Mucosa of rectum (tissue), 2 donors: ENCODE results near the gene ZSCAN29.

Experiments used
- H3K27ac ChIP-seq, 2 donors: one replicate each; pipeline ENCODE4 v1.7.0; 2013; ENCODE audit warnings: inconsistent platforms in 2 of 2, low read depth in 2 of 2, low read length in 2 of 2
- H3K27me3 ChIP-seq, 2 donors: one replicate each; pipeline ENCODE4 v1.7.0; 2013; ENCODE audit warnings: low read length in 2 of 2; ENCODE audit not compliant: control insufficient read depth in 2 of 2, insufficient read depth in 2 of 2
- H3K36me3 ChIP-seq, 2 donors: one replicate each; pipeline ENCODE4 v1.7.0; 2013; ENCODE audit warnings: low read length in 2 of 2; ENCODE audit not compliant: control insufficient read depth in 2 of 2, insufficient read depth in 2 of 2
- H3K4me1 ChIP-seq, 2 donors: one replicate each; pipeline ENCODE4 v1.7.0; 2013; ENCODE audit warnings: low read length in 2 of 2, mild to moderate bottlenecking in 1 of 2; ENCODE audit not compliant: control insufficient read depth in 2 of 2, insufficient read depth in 2 of 2
- H3K4me3 ChIP-seq, 2 donors: one replicate each; pipeline ENCODE4 v1.7.0; 2013; ENCODE audit warnings: low read length in 2 of 2
- H3K9ac ChIP-seq, 2 donors: one replicate each; pipeline ENCODE4 v1.7.0; 2013; ENCODE audit warnings: low read length in 2 of 2, low read depth in 1 of 2, mild to moderate bottlenecking in 1 of 2
- H3K9me3 ChIP-seq, 2 donors: one replicate each; pipeline ENCODE4 v1.7.0; 2013; ENCODE audit warnings: low read length in 2 of 2; ENCODE audit not compliant: control insufficient read depth in 2 of 2
- donor health status: healthy.
- donor health status: Normal muscosa, but diverticular disease.

Gene ZSCAN29

DNA sequence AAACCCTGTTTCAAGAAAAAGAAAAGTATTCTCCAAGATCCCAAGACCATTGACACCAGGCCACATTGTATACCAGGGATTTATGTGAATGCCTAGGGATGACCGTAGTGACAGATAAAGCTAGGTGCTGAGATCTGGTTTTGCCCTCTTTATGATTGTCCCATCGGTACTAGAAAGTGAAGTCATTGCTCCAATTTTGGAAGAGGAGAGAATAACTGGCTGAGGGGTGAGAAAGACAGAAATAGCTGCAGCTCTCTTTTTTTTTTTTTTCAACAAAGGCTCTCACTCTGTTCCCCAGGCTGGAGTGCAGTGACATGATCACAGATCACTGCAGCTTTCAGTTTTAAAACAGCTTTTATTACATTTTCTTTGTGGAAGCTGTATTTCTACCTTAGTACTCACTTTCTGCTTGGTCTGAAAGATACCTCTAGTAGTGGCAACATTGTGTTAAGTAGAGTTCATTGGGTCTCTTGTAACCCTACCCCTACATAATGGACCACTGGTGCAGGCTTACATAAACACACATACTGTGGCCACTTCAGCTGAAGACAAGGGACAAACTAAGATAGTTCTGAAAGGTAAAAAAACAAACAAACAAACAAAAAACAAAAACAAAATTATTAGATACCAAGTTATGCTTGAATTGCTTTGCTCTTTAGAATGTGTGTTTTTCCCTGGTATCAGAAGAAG is 18.0 kb downstream of the ZSCAN29 start:
- H3K9ac ChIP-seq, result no peak overlapping the region
- H3K4me1 ChIP-seq, result no peaks in the 10 kb centered on the region
- H3K27ac ChIP-seq, result no peak overlapping the region
- no peak overlapping the region for H3K4me3 ChIP-seq
- no peaks in the 10 kb centered on the region for H3K27me3 ChIP-seq
- peaks cover 15 to 24% of the 10 kb centered on the region in 2 donors for H3K36me3 ChIP-seq
- no peaks in the 10 kb centered on the region for H3K9me3 ChIP-seq

DNA sequence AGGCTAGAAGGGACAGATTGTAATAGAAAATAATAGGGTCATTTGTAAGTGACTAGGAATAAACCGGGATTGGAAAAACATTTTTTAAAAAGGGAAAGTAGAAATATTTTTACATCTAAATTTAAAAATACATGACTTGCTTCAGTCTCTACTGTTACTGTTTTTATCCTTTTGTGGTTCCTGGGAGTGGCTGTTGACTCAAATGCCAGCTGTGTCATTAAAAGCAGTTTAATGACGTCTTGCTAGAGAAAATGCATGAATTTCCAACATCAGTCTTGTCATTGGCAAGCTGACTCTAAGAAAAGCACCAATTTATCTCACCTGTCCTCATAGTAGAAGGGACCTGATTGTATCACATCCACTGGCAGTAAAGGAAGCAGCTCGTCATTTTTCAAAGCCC is 23.7 kb downstream of the ZSCAN29 start:
- Histone ChIP-seq H3K27me3 (no peaks in the 10 kb centered on the region), H3K9me3 (no peaks in the 10 kb centered on the region), H3K36me3 (peaks cover 15 to 34% of the 10 kb centered on the region in 2 donors), H3K27ac (no peak overlapping the region), H3K4me1 (no peaks in the 10 kb centered on the region), H3K4me3 (no peak overlapping the region), H3K9ac (no peak overlapping the region)

DNA sequence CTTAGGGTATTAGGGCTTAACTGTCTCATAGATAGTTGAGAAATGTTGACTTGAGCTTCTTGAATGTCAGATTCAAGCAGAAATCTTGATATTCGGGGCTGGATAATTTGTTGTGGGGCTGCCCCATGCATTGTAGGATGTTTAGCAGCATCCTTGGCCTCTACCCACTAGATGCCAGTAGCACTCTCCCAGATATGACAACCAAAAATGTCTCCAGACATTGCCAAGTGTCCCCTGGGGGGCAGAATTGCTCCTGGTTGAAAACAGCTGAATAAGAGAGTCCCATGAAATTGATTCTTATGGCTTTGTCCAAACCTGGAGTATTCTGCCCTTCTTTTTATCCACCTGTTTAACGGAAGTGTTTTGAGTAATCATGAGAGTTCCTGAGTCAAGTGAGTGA is 24.5 kb downstream of the ZSCAN29 start:
- H3K4me3 ChIP-seq, result no peak overlapping the region
- no peak overlapping the region for H3K9ac ChIP-seq
- H3K4me1 ChIP-seq, result no peaks in the 10 kb centered on the region
- peaks cover 15 to 29% of the 10 kb centered on the region in 2 donors for H3K36me3 ChIP-seq
- H3K27me3 ChIP-seq, result no peaks in the 10 kb centered on the region
- H3K27ac ChIP-seq, result no peak overlapping the region
- H3K9me3 ChIP-seq, result no peaks in the 10 kb centered on the region

DNA sequence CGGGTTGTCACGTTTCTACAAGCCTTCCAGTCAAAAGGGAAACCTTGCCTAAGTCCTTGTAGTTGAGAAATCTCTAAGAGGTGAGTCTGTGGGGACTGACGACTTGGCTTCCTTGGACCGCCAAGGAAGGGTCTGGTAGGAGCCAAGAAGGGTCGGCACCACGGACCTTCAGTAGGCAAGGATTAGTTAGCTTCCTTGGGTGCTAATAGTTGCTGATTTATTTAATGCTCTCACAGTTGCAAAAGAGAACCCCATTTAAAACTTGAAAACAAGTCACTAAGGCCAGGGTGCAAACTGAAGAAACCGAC is 40.1 kb downstream of the ZSCAN29 start:
- Histone ChIP-seq H3K4me1 (peaks cover 13 to 19% of the 10 kb centered on the region in 2 donors), H3K4me3 (peak overlapping the region; percentile 89), H3K27ac (peak overlapping the region; percentile 94 to 97), H3K9me3 (no peaks in the 10 kb centered on the region), H3K9ac (peak overlapping the region; percentile 71 to 73), H3K36me3 (peaks cover 2 to 3% of the 10 kb centered on the region in 2 donors), H3K27me3 (no peaks in the 10 kb centered on the region)

DNA sequence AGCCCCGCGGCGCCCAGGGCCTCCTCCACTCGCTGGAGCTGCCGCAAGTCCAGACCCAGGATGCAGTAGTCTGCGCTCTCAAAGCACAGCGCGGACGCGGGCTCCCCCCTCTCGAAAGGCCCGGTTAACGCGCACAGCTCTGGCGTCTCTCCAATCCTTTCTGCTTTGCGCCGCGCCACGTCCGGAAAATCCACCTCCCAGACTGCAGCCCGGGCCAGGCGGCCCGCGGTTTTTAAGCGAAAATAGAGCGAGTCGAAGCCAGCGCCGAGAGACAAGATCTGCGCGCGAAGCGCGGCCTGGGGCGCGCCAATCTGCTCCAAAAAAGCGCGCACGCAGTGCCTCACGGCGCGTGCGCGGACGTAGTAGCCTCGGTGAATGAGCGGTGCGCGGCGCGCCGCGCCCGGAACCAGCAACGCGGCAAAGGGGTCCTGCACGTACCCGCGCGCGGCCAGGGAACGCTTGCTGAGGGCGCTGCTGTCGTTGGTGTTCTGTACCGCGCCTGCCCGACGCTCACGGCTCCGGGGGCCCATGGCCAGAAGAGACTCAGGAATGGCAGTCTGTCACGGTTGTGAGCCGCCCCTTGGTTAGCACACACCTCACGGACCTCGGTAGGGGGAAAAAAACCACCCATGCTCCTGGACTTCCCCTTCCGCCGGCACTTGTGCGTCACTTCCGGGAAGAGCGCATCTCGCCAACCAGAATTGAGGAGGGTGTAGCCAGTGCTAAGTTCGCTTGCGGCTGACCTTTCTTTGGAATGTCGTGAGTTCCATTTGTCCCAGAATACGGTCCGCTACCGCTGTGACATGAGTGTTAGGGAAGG is 40.7 kb downstream of the ZSCAN29 start, which contains the start of gene LCMT2:
TSS of gene LCMT2 (minus strand) at position 614 of the 820 bp plus-strand sequence. CDS start at position 530, 84 bp downstream.
- Histone ChIP-seq H3K27me3 (no peaks in the 10 kb centered on the region), H3K36me3 (peaks cover 2 to 3% of the 10 kb centered on the region in 2 donors), H3K4me3 (peak within 1 kb of the TSS; percentile 89), H3K4me1 (peaks cover 13 to 19% of the 10 kb centered on the region in 2 donors), H3K9ac (peak within 1 kb of the TSS; percentile 71 to 73), H3K9me3 (no peaks in the 10 kb centered on the region), H3K27ac (peak within 1 kb of the TSS; percentile 94 to 97)

DNA sequence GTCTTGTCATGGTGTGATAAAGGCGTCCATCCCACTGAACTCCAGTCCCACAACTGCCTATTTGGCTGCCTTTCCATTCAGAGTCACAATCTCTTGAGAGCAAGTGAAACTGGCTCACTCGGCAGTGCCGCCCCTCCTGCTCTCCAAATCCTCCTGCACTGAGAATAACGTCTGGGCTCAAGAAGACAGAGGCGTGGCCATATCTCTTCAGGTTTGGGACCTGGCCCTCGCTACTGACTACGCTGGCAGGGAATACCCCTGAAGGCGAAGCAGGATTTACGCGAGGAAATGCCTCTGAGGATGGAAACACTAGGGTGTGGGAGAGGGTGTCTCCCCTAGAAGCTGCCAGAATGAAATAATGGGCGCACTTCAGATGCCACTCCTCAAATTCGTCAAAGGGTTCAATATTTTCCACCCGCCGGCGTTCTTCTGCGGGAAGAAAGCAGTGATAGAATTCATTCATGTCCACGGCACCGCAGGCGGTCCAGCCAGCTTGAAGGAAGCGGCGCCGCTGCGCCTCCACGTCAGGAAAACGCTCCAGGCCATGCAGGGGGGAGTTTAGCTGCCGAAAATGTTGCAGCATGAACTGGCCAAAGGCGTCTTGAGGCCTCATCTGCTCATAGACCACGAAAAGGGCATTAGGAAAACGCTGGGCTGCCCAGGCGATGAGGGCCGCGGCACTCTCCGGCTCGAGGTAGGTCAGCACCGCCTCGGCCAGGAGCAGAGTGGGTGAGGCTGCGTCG is 41.5 kb downstream of the ZSCAN29 start:
- peak overlapping the region; percentile 89 for H3K4me3 ChIP-seq
- H3K27ac ChIP-seq, result peak overlapping the region; percentile 94 to 97
- H3K9me3 ChIP-seq, result no peaks in the 10 kb centered on the region
- H3K27me3 ChIP-seq, result no peaks in the 10 kb centered on the region
- H3K36me3 ChIP-seq, result peaks cover 2 to 3% of the 10 kb centered on the region in 2 donors
- peak overlapping the region; percentile 71 to 73 for H3K9ac ChIP-seq
- peaks cover 13 to 19% of the 10 kb centered on the region in 2 donors for H3K4me1 ChIP-seq

DNA sequence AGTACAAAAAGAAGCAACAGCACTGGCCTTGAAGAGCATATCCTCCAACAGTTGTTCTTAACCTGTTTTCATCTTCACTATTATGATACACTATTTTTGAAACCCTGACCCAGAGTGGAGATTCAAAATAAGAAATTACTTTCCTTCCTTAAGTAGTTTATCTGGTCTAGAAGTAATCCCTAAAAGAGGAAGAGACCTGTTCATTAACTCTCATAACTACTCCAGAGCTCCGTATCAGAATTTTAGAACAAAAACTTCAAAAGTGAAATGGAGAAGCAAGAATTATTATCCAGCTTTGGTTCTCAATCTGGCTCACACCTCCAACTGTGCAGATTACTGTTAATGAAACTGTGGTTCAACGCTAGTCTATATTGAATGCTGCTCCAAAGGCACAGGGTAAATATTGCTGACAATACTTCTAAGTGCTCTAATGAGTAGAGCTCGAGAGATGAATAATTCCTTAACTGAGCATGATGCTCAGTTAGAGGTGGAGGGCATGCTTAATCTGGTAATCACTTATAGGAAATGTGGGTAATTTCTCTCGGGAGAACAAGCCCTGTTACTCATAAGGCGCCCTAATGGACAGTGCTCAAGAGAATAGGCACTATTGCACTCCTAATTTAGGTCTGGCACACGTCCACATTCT is 45.7 kb downstream of the ZSCAN29 start:
- Histone ChIP-seq H3K27ac (no peak overlapping the region), H3K36me3 (peaks cover 0 to 3% of the 10 kb centered on the region in 2 donors), H3K9me3 (no peaks in the 10 kb centered on the region), H3K4me1 (peaks cover 13 to 14% of the 10 kb centered on the region in 2 donors), H3K27me3 (no peaks in the 10 kb centered on the region), H3K4me3 (no peak overlapping the region), H3K9ac (no peak overlapping the region)

DNA sequence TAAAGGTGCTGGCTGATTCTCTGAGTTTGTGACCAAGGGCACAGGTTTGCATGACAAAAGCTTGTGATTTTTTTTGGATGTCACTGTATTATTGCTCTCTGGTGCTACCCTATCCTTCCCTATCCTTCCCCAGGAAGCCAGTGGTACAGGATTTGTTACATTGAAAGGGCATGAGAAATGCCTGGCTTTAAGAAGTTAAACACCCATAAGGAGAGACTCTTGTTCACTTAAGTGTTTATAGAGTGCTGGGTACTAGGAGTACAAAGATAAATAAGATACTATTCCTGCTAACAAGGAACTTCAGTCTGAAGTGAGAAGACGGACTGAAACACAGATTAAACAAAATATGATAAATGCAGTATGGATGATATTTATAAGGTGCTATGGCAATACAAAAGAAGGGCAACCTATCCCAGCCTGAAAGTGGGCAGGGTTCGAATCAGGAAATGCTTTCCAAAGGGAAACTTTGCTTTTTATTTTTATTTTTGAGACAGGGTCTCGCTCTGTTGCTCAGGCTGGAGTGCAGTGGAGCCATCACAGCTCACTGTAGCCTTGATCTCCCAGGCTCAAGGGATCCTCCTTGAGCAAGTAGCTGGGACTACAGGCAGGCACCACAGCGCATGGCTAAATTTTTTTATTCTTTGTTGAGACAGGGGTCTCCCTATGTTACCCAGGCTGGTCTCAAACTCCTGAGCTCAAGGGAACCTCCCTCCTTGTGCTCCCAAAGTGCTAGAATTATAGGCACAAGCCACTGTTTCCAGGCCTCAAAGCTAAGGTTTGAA is 51.7 kb downstream of the ZSCAN29 start:
- Histone ChIP-seq H3K36me3 (no peaks in the 10 kb centered on the region), H3K9ac (no peak overlapping the region), H3K4me1 (no peaks in the 10 kb centered on the region), H3K27ac (no peak overlapping the region), H3K9me3 (no peaks in the 10 kb centered on the region), H3K4me3 (no peak overlapping the region), H3K27me3 (no peaks in the 10 kb centered on the region)

DNA sequence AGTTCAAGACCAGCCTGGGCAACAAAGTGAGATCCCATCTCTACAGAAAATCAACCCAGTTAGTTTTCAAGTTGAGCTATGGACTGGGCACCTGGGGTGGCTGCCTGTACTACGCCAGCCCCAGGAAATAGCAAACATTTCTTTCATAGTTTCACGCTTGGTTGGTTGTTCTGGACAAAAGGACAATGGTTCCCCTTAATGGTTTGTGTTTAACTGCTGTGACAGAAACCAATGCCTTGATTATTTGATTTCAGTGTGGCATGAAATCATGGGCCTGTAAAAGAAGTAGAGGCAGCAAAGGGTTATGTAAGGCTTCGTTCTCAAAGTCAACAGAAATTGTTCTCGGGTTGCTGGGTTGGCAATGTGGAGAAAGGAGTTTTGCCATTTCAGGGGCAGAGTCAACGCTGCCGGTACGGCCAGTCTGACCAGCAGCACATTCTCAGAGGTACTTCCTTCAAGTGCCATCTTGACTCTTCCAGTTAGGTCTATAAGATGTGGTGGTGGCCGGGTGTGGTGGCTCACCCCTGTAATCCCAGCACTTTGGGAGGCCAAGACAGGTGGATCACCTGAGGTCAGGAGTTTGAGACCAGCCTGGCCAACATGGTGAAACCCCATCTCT is 53.2 kb downstream of the ZSCAN29 start:
- Histone ChIP-seq H3K9me3 (no peaks in the 10 kb centered on the region), H3K27me3 (peaks cover 0 to 2% of the 10 kb centered on the region in 2 donors), H3K9ac (no peak overlapping the region), H3K27ac (no peak overlapping the region), H3K36me3 (no peaks in the 10 kb centered on the region), H3K4me1 (no peaks in the 10 kb centered on the region), H3K4me3 (no peak overlapping the region)
